Mucosa of descending colon (tissue), 3 donors: ENCODE data around the gene MAST4. TPM values are rescaled to one million over a fixed set of nuclear protein-coding genes. Genes with fewer than 3 reads are reported as not detected.

Experiments used
- ATAC-seq: fragments of 200-7000 bp; cut with Tn5 transposase; one replicate; pipeline ENCODE4 v1.9.1; 2020; ENCODE audit warnings: mild to moderate bottlenecking, moderate library complexity
- DNase-seq, 3 donors: peaks; one replicate each; pipeline ENCODE4 v3.0.0-alpha.2; 2020
- H3K36me3 ChIP-seq: fragments of 200-600 bp; one replicate; pipeline ENCODE4 v1.8.0; 2021; ENCODE audit warnings: low read depth, mild to moderate bottlenecking
- H3K4me1 ChIP-seq: fragments of 200-600 bp; one replicate; pipeline ENCODE4 v1.8.0; 2021; ENCODE audit warnings: low read depth, mild to moderate bottlenecking
- H3K4me3 ChIP-seq: fragments of 200-600 bp; one replicate; pipeline ENCODE4 v1.8.0; 2021; ENCODE audit warnings: mild to moderate bottlenecking
- H3K9me3 ChIP-seq: fragments of 200-600 bp; one replicate; pipeline ENCODE4 v1.8.0; 2021; ENCODE audit warnings: mild to moderate bottlenecking
- CTCF ChIP-seq: fragments of 200-600 bp; IDR thresholded peaks from one replicate; pipeline ENCODE4 v1.8.0; 2022; ENCODE audit warnings: antibody characterized with exemption, mild to moderate bottlenecking
- intact Hi-C, 2 donors: fragments of 100-400 bp; cut with DNase I in 1 of 2; cut with micrococcal nuclease in 1 of 2; formaldehyde crosslinking; loops; one replicate each; pipeline versions ENCODE4 v1.11.0 to v1.11.1; 2022; cut with DNase I, micrococcal nuclease
- total RNA-seq, 3 donors: library from RNA; stranded (reverse); fragmentation: NEBNext Ultra II Directional in 2 of 3; extraction: Animal tissue kit (Norgen Biotek cat#: 25700) in 2 of 3; gene quantifications; one replicate each; pipeline versions ENCODE4 v1.2.1 to v1.2.4, GENCODE V29; 2021 to 2023
- donor health status: DM: no; HTN: no; CAD: no; lungs with moderate emphysema.
- donor health status: DM: no; HTN: no; CAD: no.
- donor health status: DM: no; HTN: yes; CAD: no.

MAST4 gene
- total RNA-seq, 3 donors from 2014 or later, result 16.2 to 34.0 (median 22.5) TPM

- no peak for DNase-seq
- no peaks in the 10 kb centered on the region for H3K4me1 ChIP-seq
- TF ChIP-seq CTCF, result no peak
- no peaks in the 10 kb centered on the region for H3K9me3 ChIP-seq
- intact Hi-C loops, result no loop called here
- ATAC-seq, result no peak
- H3K36me3 ChIP-seq, result no peaks in the 10 kb centered on the region
- H3K4me3 ChIP-seq, result no peak overlapping the region
Measured at GRCh38 chr5:67200809-67201562, 604.8 kb downstream of the MAST4 start.

- H3K4me3 ChIP-seq, result no peak overlapping the region
- H3K4me1 ChIP-seq, result no peaks in the 10 kb centered on the region
- no peaks in the 10 kb centered on the region for H3K36me3 ChIP-seq
- intact Hi-C loops, result no loop called here
- no peak for ATAC-seq
- no peak for TF ChIP-seq CTCF
- no peaks in the 10 kb centered on the region for H3K9me3 ChIP-seq
- DNase-seq, result no peak
Measured at GRCh38 chr5:67201897-67202549, 605.8 kb downstream of the MAST4 start.

GRCh38 chr5:67202828-67203227 lies 606.6 kb downstream of the MAST4 start:
- no peak overlapping the region for H3K4me3 ChIP-seq
- no peaks in the 10 kb centered on the region for H3K36me3 ChIP-seq
- intact Hi-C loops, result no loop called here
- DNase-seq, result no peak
- no peak for ATAC-seq
- no peaks in the 10 kb centered on the region for H3K9me3 ChIP-seq
- H3K4me1 ChIP-seq, result no peaks in the 10 kb centered on the region
- TF ChIP-seq CTCF, result no peak

GRCh38 chr5:67203701-67204074 lies 607.5 kb downstream of the MAST4 start:
- no peaks in the 10 kb centered on the region for H3K36me3 ChIP-seq
- ATAC-seq (no peak), DNase-seq (no peak)
- no peaks in the 10 kb centered on the region for H3K4me1 ChIP-seq
- no peak overlapping the region for H3K4me3 ChIP-seq
- intact Hi-C loops, result no loop called here
- TF ChIP-seq CTCF, result no peak
- H3K9me3 ChIP-seq, result no peaks in the 10 kb centered on the region

GRCh38 chr5:67204821-67205220 lies 608.6 kb downstream of the MAST4 start:
- DNase-seq (no peak), ATAC-seq (no peak)
- Histone ChIP-seq H3K36me3 (no peaks in the 10 kb centered on the region), H3K9me3 (no peaks in the 10 kb centered on the region), H3K4me1 (no peaks in the 10 kb centered on the region), H3K4me3 (no peak overlapping the region)
- no peak for TF ChIP-seq CTCF
- intact Hi-C loops, result loop anchor here in 1 of 2 donors (5.0 kb wide), 1 partner anchor 38 kb away; no protein-coding TSS in a partner anchor
